Ovary (tissue), 3 donors: Measurements from ENCODE around the gene CMTM3.

Experiments used
- CTCF ChIP-seq, 3 donors: fragments of 450-650 bp in 2 of 3; fragments of 200-600 bp in 1 of 3; IDR thresholded peaks; one replicate each; pipeline versions ENCODE4 v1.5.1 to v1.8.0; 2016 to 2022; ENCODE audit warnings: antibody characterized with exemption in 3 of 3, mild to moderate bottlenecking in 1 of 3
- POLR2A ChIP-seq: fragments of 450-650 bp; IDR thresholded peaks from one replicate; pipeline ENCODE4 v1.6.1; 2017; ENCODE audit warnings: antibody characterized with exemption, mild to moderate bottlenecking, moderate library complexity
- donor health status: DM: no; HTN: no; CAD: no.

- TF ChIP-seq CTCF (IDR thresholded peaks at IDR 0.05) (no peak), POLR2A (no peak)
Observed at GRCh38 chr16:66591018-66591417, 13.5 kb upstream of the CMTM3 start.
